IMR-90 (cell line): Measurements from ENCODE around the gene SNX21. TPM values are rescaled to one million over a fixed set of nuclear protein-coding genes. Genes with fewer than 3 reads are reported as not detected.

Source experiments
- ATAC-seq: fragments of 200-7000 bp; cut with Tn5 transposase; 2 replicates; pipeline ENCODE4 v1.9.1; 2020; ENCODE audit warnings: low read depth, mild to moderate bottlenecking, moderate library complexity
- BruUV-seq: library from RNA; stranded (reverse); fragments of 400-500 nt; replicated peaks from 2 replicates; lab custom pipeline; 2021; lab: Mats Ljungman, UMichigan
- CTCF ChIA-PET: fragments of 300-600 bp; formaldehyde crosslinking; extraction: SDS; loops from one replicate; lab custom pipeline; 2021; ENCODE audit warnings: antibody characterized with exemption; lab: Yijun Ruan, JAX
- POLR2A ChIA-PET: fragments of 300-600 bp; sonication (Branson Sonifier 250); formaldehyde crosslinking; loops from one replicate; lab custom pipeline; 2022; ENCODE audit warnings: antibody characterized with exemption; ENCODE audit not compliant: unreplicated experiment; lab: Charles Lee
- DNase-seq: peaks from one replicate; pipeline ENCODE4 v3.0.0; 2013
- H2AFZ ChIP-seq: replicated peaks from 2 replicates; pipeline ENCODE3; 2013; ENCODE audit warnings: low read length, mild to moderate bottlenecking; ENCODE audit not compliant: poor library complexity
- H2AK5ac ChIP-seq: 2 replicates; pipeline ENCODE4 v1.6.1; 2013; ENCODE audit warnings: low read depth, low read length, inconsistent platforms
- H2AK9ac ChIP-seq: replicated peaks from 2 replicates; pipeline ENCODE3; 2013; ENCODE audit warnings: mild to moderate bottlenecking, low read depth, low read length, moderate library complexity; ENCODE audit not compliant: poor library complexity
- H2BK120ac ChIP-seq: 2 replicates; pipeline ENCODE4 v1.6.1; 2013; ENCODE audit warnings: low read depth, low read length, inconsistent platforms
- H2BK15ac ChIP-seq: 3 replicates; pipeline ENCODE4 v1.6.1; 2013; ENCODE audit warnings: low read depth, low read length, inconsistent platforms
- H2BK20ac ChIP-seq: 2 replicates; pipeline ENCODE4 v1.6.1; 2013; ENCODE audit warnings: low read depth, mild to moderate bottlenecking, inconsistent platforms, low read length, moderate library complexity
- H2BK5ac ChIP-seq: 2 replicates; pipeline ENCODE4 v1.6.1; 2013; ENCODE audit warnings: mild to moderate bottlenecking, low read depth, low read length, inconsistent platforms; ENCODE audit not compliant: poor library complexity, severe bottlenecking
- H3K14ac ChIP-seq: replicated peaks from 2 replicates; pipeline ENCODE4 v1.6.1; 2013; ENCODE audit warnings: low read depth, low read length, inconsistent platforms
- H3K18ac ChIP-seq: 2 replicates; pipeline ENCODE4 v1.6.1; 2013; ENCODE audit warnings: low read depth, low read length, control low read depth
- H3K23ac ChIP-seq: 2 replicates; pipeline ENCODE4 v1.6.1; 2013; ENCODE audit warnings: low read depth, low read length, inconsistent platforms
- H3K27ac ChIP-seq: 2 replicates; pipeline ENCODE4 v1.5.1; 2013; ENCODE audit warnings: mild to moderate bottlenecking, control low read depth, low read length; ENCODE audit not compliant: insufficient read depth
- H3K27me3 ChIP-seq: 2 replicates; pipeline ENCODE4 v1.6.1; 2013; ENCODE audit warnings: low read length; ENCODE audit not compliant: control insufficient read depth, insufficient read depth
- H3K36me3 ChIP-seq: 2 replicates; pipeline ENCODE4 v1.6.1; 2013; ENCODE audit warnings: low read length, mixed read lengths; ENCODE audit not compliant: control insufficient read depth, insufficient read depth
- H3K4ac ChIP-seq: 2 replicates; pipeline ENCODE4 v1.6.1; 2013; ENCODE audit warnings: low read depth, low read length, inconsistent platforms
- H3K4me1 ChIP-seq: 2 replicates; pipeline ENCODE4 v1.6.1; 2013; ENCODE audit warnings: low read length, mixed read lengths; ENCODE audit not compliant: control insufficient read depth, insufficient read depth
- H3K4me2 ChIP-seq: 2 replicates; pipeline ENCODE4 v1.6.1; 2013; ENCODE audit warnings: low read depth, mild to moderate bottlenecking, control low read depth, low read length, moderate library complexity
- H3K4me3 ChIP-seq: 2 replicates; pipeline ENCODE4 v1.5.1; 2013; ENCODE audit warnings: low read depth, mild to moderate bottlenecking, control low read depth, low read length, moderate library complexity; ENCODE audit not compliant: insufficient read depth
- H3K56ac ChIP-seq: 2 replicates; pipeline ENCODE4 v1.6.1; 2013; ENCODE audit warnings: low read length, inconsistent platforms; ENCODE audit not compliant: insufficient read depth; ENCODE audit errors: extremely low read depth
- H3K79me1 ChIP-seq, 2 experiments: 2 replicates each; pipeline ENCODE4 v1.6.1; 2013; ENCODE audit warnings: low read length in 2 of 2, inconsistent platforms in 1 of 2, low read depth in 1 of 2
- H3K9ac ChIP-seq: 2 replicates; pipeline ENCODE4 v1.6.1; 2013; ENCODE audit warnings: low read depth, low read length, control low read depth
- H3K9me1 ChIP-seq: 2 replicates; pipeline ENCODE4 v1.6.1; 2013; ENCODE audit warnings: low read length, inconsistent platforms; ENCODE audit not compliant: insufficient read depth
- H3K9me3 ChIP-seq: 2 replicates; pipeline ENCODE4 v1.6.1; 2013; ENCODE audit warnings: low read length; ENCODE audit not compliant: control insufficient read depth, insufficient read depth
- H4K20me1 ChIP-seq: 2 replicates; pipeline ENCODE4 v1.6.1; 2013; ENCODE audit warnings: low read length, inconsistent platforms; ENCODE audit not compliant: insufficient read depth
- H4K5ac ChIP-seq: 2 replicates; pipeline ENCODE4 v1.6.1; 2013; ENCODE audit warnings: mild to moderate bottlenecking, low read depth, low read length, control low read depth
- H4K8ac ChIP-seq, 2 experiments: 2 replicates each; pipeline ENCODE4 v1.6.1; 2013; ENCODE audit warnings: low read depth in 2 of 2, low read length in 2 of 2, control low read depth in 1 of 2, inconsistent platforms in 1 of 2
- H4K91ac ChIP-seq: 2 replicates; pipeline ENCODE4 v1.6.1; 2013; ENCODE audit warnings: low read depth, low read length, inconsistent platforms; ENCODE audit not compliant: insufficient read depth
- POLR2A ChIP-seq: IDR thresholded peaks from 2 replicates; pipeline ENCODE4 v1.6.1; 2012; ENCODE audit warnings: mild to moderate bottlenecking, low read depth, low read length
- RCOR1 ChIP-seq: IDR thresholded peaks from 2 replicates; pipeline ENCODE4 v1.6.1; 2012; ENCODE audit warnings: mild to moderate bottlenecking, low read length, improper control_type of control experiment; ENCODE audit not compliant: insufficient replicate concordance
- RFX5 ChIP-seq: IDR thresholded peaks from 2 replicates; pipeline ENCODE4 v1.8.0; 2012; ENCODE audit warnings: low read depth, mild to moderate bottlenecking, low read length, moderate library complexity
- WGBS, 2 experiments: methylation state at CpG; one replicate each; pipeline versions ENCODE4 v1.1.5 to v1.1.7; 2013; ENCODE audit warnings: missing lambda C conversion rate in 2 of 2; ENCODE audit not compliant: insufficient read length in 1 of 2; ENCODE audit errors: extremely low coverage in 2 of 2; 5-methylcytosine and 5-hydroxymethylcytosine counted together
- dilution Hi-C: fragments of 300-500 bp; cut with HindIII; formaldehyde crosslinking; loops from one replicate; pipeline ENCODE4 v1.14.3; 2018; ENCODE audit warnings: low sequenced_read_pairs; ENCODE audit not compliant: unreplicated experiment
- in situ Hi-C: fragments of 300-500 bp; cut with MboI; formaldehyde crosslinking; loops from 3 replicates; pipeline ENCODE4 v1.14.3; 2019; ENCODE audit warnings: low sequenced_read_pairs, inconsistent platforms, mixed read lengths
- intact Hi-C: fragments of 100-400 bp; cut with micrococcal nuclease; formaldehyde crosslinking; loops from 2 replicates; pipeline ENCODE4 v1.10.0; 2022
- polyA plus RNA-seq, 3 experiments: library from polyadenylated mRNA; depleted of rRNA; stranded (reverse); fragments of >200 nt; gene quantifications; 2 replicates each; pipeline ENCODE4 v1.2.3, GENCODE V29; 2012; ENCODE audit warnings: low replicate concordance in 1 of 3
- total RNA-seq: library from RNA; depleted of rRNA; stranded (reverse); fragments of >200 nt; gene quantifications from 2 replicates; pipeline ENCODE4 v1.2.3, GENCODE V29; 2012
- TF ChIP-seq, protein P1 (sequence below): fragments of 150-350 bp; IDR thresholded peaks from 2 replicates; pipeline ENCODE4 v1.6.1; 2016; ENCODE audit warnings: low read depth, mild to moderate bottlenecking, low read length, moderate library complexity, borderline replicate concordance

Gene SNX21
- total and polyA plus RNA-seq, 2 of the 4 experiments (the other 2 are of a cell fraction) = 11.1 to 17.9 TPM

- in situ Hi-C loops (no loop called here), intact Hi-C loops (no loop called here), dilution Hi-C loops (no loop called here)
- DNase-seq (no peak), ATAC-seq (no peak)
- no peak overlapping the region for H3K4me3 ChIP-seq
- H2BK5ac ChIP-seq = no peak overlapping the region
- H3K4ac ChIP-seq = no peak overlapping the region
- H3K9me1 ChIP-seq = peaks cover 12% of the 10 kb centered on the region; the same call in 1 of the 2 replicates
- H2BK120ac ChIP-seq = no peak overlapping the region
- H2BK15ac ChIP-seq = no peak overlapping the region
- no peak overlapping the region for H3K18ac ChIP-seq
- H3K27ac ChIP-seq = no peak overlapping the region
- WGBS, 2 experiments = no CpG with 5 or more reads among the region's 4 CpGs
- peaks cover 14% of the 10 kb centered on the region for H3K4me1 ChIP-seq
- no peak overlapping the region for H4K91ac ChIP-seq
- H4K8ac ChIP-seq = no peak overlapping the region
- H4K20me1 ChIP-seq = peaks cover 12% of the 10 kb centered on the region; the same call in 1 of the 2 replicates
- peaks cover 2% of the 10 kb centered on the region; the same call in 1 of the 2 replicates for H3K27me3 ChIP-seq
- no peaks in the 10 kb centered on the region; the same call in 1 of the 2 replicates for H3K36me3 ChIP-seq
- no TSS peak for BruUV-seq
- H3K56ac ChIP-seq = no peak overlapping the region
- POLR2A ChIA-PET = no interaction called here
- no peak overlapping the region for H3K9ac ChIP-seq
- H4K5ac ChIP-seq = no peak overlapping the region
- no peak overlapping the region for H3K23ac ChIP-seq
- no peak overlapping the region for H2AK5ac ChIP-seq
- no peaks in the 10 kb centered on the region for H3K9me3 ChIP-seq
- H3K4me2 ChIP-seq = no peak overlapping the region
- TF ChIP-seq RFX5 (no peak), RCOR1 (no peak), POLR2A (no peak)
- TF ChIP-seq, protein P1, sequence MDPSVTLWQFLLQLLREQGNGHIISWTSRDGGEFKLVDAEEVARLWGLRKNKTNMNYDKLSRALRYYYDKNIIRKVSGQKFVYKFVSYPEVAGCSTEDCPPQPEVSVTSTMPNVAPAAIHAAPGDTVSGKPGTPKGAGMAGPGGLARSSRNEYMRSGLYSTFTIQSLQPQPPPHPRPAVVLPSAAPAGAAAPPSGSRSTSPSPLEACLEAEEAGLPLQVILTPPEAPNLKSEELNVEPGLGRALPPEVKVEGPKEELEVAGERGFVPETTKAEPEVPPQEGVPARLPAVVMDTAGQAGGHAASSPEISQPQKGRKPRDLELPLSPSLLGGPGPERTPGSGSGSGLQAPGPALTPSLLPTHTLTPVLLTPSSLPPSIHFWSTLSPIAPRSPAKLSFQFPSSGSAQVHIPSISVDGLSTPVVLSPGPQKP = no peak
- no peak overlapping the region for H2BK20ac ChIP-seq
- no peak overlapping the region for H2AFZ ChIP-seq
- H3K79me1 ChIP-seq = peaks cover 8 to 22% of the 10 kb centered on the region in 2 experiments
- CTCF ChIA-PET = no interaction called here
- H2AK9ac ChIP-seq = no peak overlapping the region
- no peak overlapping the region for H3K14ac ChIP-seq
Measured at GRCh38 chr20:45819466-45819865, 14.1 kb upstream of the SNX21 start.
